ENCODE data around the gene SEL1L2. TPM values are rescaled to one million over a fixed set of nuclear protein-coding genes. Genes with fewer than 3 reads are reported as not detected.

Gene SEL1L2
- polyA plus RNA-seq, 1 experiment = 0.38 TPM

DNA sequence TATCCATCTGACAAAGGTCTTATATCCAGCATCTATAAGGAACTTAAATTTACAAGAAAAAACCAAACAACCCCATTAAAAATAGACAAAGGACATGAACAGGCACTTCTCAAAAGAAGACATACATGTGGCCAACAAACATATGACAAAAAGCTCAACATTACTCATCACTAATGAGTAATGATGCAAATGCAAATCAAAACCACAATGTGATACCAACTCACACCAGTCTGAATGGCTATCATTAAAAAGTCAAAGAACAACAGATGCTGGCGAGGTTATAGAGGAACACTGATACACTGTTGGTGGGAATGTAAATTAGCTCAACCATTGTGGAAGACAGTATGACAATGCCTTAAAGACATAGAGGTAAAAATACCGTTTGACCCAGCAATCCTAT is 18.8 kb upstream of the SEL1L2 start:
- CTCF ChIA-PET = no interaction called here
- no peak for DNase-seq (ENCODE audit: low read depth)

DNA sequence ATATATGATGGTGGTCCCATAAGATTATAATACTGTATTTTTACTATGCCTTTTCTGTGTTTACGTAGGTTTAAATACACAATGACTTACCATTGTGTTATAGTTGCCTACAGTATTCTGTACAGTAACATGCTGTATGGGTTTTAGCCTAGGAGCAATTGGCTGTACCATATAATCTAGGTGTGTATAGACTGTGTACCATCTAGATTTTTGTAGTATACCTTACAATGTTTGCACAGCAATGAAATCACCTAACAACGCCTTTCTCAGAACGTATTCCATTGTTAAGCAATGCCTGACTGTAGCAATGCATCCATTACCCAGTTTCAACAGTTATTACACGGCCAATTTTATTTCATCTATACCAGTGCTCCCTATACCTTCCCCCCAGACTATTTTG is 15.6 kb upstream of the SEL1L2 start:
- no peak overlapping the region for H3K4me3 ChIP-seq (ENCODE audit: low read depth, low read length)
- no peak for DNase-seq (ENCODE audit: low read depth)
- TF ChIP-seq, protein P1, sequence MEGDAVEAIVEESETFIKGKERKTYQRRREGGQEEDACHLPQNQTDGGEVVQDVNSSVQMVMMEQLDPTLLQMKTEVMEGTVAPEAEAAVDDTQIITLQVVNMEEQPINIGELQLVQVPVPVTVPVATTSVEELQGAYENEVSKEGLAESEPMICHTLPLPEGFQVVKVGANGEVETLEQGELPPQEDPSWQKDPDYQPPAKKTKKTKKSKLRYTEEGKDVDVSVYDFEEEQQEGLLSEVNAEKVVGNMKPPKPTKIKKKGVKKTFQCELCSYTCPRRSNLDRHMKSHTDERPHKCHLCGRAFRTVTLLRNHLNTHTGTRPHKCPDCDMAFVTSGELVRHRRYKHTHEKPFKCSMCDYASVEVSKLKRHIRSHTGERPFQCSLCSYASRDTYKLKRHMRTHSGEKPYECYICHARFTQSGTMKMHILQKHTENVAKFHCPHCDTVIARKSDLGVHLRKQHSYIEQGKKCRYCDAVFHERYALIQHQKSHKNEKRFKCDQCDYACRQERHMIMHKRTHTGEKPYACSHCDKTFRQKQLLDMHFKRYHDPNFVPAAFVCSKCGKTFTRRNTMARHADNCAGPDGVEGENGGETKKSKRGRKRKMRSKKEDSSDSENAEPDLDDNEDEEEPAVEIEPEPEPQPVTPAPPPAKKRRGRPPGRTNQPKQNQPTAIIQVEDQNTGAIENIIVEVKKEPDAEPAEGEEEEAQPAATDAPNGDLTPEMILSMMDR (IDR thresholded peaks at IDR 0.05; ENCODE audit: insufficient read depth, low read depth, low read length) = no peak
- CTCF ChIA-PET = no interaction called here
- POLR2A ChIA-PET = no interaction called here
- no peaks in the 10 kb centered on the region for H3K36me3 ChIP-seq (ENCODE audit: control insufficient read depth, insufficient read depth, low read length)
- no peaks in the 10 kb centered on the region for H3K27me3 ChIP-seq (ENCODE audit: control insufficient read depth, insufficient read depth, low read length)

More for the DNA sequence above, 18.8 kb upstream of the SEL1L2 start:
- Histone ChIP-seq H3K27me3 (ENCODE audit: control insufficient read depth, insufficient read depth, low read length) (no peaks in the 10 kb centered on the region), H3K36me3 (ENCODE audit: control insufficient read depth, insufficient read depth, low read length) (no peaks in the 10 kb centered on the region), H3K4me3 (ENCODE audit: low read depth, low read length) (no peak overlapping the region)
- POLR2A ChIA-PET = no interaction called here
- TF ChIP-seq, protein P1 (IDR thresholded peaks at IDR 0.05; ENCODE audit: insufficient read depth, low read depth, low read length) = no peak

DNA sequence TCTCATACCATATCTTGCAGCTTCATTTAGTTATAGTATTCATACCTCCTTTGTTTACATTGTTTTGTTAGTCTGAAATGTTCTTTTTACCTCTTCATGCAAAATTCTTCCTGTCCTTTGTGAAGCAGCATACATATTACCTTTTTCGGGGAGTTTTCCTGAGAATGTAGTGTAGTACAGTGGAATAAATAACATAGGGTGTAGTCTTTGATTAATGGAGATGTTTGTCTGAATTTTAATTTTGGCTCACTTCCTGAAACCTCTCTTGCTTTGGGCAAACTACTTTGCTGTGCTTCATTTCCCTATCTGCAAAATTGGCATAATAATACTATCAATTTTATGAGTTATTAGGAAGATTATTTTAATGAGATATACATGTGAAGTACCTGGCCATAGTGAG is 10.5 kb upstream of the SEL1L2 start:
- TF ChIP-seq, protein P1 (IDR thresholded peaks at IDR 0.05; ENCODE audit: insufficient read depth, low read depth, low read length) = no peak
- DNase-seq (ENCODE audit: low read depth) = no peak

DNA sequence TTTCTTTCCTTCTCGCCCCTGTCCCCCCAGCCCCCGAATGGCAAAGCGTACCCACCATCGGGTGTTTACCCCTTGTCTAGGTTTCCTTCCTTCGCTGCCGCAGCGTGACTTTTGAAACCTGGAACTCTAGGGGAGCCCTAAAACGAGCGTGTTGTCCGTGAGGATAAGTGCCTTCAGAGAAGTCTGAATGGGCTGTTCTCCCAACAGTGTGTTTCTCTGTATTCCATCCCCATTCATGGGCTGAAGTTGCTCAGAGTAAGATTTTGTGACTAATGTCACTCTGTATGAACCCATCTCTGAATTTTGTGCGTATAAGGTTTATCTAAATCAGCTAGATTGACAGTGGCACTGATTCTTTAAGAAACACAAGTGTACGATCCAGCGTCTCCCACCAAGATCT is 5.9 kb upstream of the SEL1L2 start:
- ChIA-PET CTCF (interaction anchor here (1.1 kb wide), 1 partner anchor 12 kb away, joined by 3 read pairs; no protein-coding TSS in a partner anchor), POLR2A (no interaction called here)
- H3K4me3 ChIP-seq (ENCODE audit: low read depth, low read length) = peak overlapping the region; percentile 70
- TF ChIP-seq, protein P1 (IDR thresholded peaks at IDR 0.05; ENCODE audit: insufficient read depth, low read depth, low read length) = no peak
- DNase-seq (ENCODE audit: low read depth) = no peak
- H3K27me3 ChIP-seq (ENCODE audit: control insufficient read depth, insufficient read depth, low read length) = no peaks in the 10 kb centered on the region
- H3K36me3 ChIP-seq (ENCODE audit: control insufficient read depth, insufficient read depth, low read length) = no peaks in the 10 kb centered on the region

More for the DNA sequence above, 10.5 kb upstream of the SEL1L2 start:
- ChIA-PET CTCF (no interaction called here), POLR2A (no interaction called here)
- no peaks in the 10 kb centered on the region for H3K27me3 ChIP-seq (ENCODE audit: control insufficient read depth, insufficient read depth, low read length)
- no peak overlapping the region for H3K4me3 ChIP-seq (ENCODE audit: low read depth, low read length)
- H3K36me3 ChIP-seq (ENCODE audit: control insufficient read depth, insufficient read depth, low read length) = no peaks in the 10 kb centered on the region

DNA sequence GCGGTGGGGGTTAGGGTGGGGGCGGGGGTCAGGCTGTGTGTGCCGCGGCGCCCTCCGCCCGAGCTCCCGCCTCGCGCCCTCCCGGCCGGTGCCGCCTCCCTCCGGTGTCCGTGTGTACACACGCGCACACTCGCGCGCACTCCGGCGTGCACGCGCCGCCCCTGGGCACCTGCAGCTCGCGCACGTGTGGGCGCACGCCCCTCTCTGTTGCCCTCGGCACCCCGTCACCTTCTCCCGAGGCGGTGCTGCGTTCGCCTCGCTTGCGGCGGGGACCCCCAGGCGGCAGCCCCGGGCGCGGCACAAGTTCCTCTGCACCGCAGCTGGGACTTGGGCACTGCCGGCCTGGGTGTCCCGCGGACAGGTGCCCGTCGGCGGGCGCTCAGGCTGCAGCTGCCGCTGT is 5.4 kb upstream of the SEL1L2 start:
- Histone ChIP-seq H3K4me3 (ENCODE audit: low read depth, low read length) (peak overlapping the region; percentile 70), H3K36me3 (ENCODE audit: control insufficient read depth, insufficient read depth, low read length) (no peaks in the 10 kb centered on the region), H3K27me3 (ENCODE audit: control insufficient read depth, insufficient read depth, low read length) (no peaks in the 10 kb centered on the region)
- POLR2A ChIA-PET = no interaction called here
- CTCF ChIA-PET = interaction anchor here (1.1 kb wide), 1 partner anchor 11 kb away, joined by 3 read pairs; no protein-coding TSS in a partner anchor
- DNase-seq (ENCODE audit: low read depth) = no peak
- TF ChIP-seq, protein P1 (IDR thresholded peaks at IDR 0.05; ENCODE audit: insufficient read depth, low read depth, low read length) = no peak
